WTC11 (cell line): Measurements from ENCODE around the gene TRIM58. TPM values are rescaled to one million over a fixed set of nuclear protein-coding genes. Genes with fewer than 3 reads are reported as not detected.

Experiments used
- ATAC-seq: fragments of 200-7000 bp; cut with Tn5 transposase; 2 replicates; pipeline ENCODE4 v1.10.0; 2021; ENCODE audit warnings: mild to moderate bottlenecking, moderate library complexity
- CTCF ChIA-PET: fragments of 300-600 bp; sonication (Branson Sonifier 250); formaldehyde crosslinking; loops from one replicate; lab custom pipeline; 2021; ENCODE audit warnings: antibody characterized with exemption; lab: Charles Lee
- POLR2A ChIA-PET: fragments of 350-600 bp; sonication (Branson Sonifier 250); formaldehyde crosslinking; loops from one replicate; lab custom pipeline; 2021; ENCODE audit warnings: antibody characterized with exemption; lab: Charles Lee
- DNase-seq: peaks from one replicate; pipeline ENCODE4 v3.0.0; 2021; ENCODE audit warnings: low spot score
- H3K27ac Mint-ChIP-seq: 2 replicates; pipeline ENCODE4 v1.8.0; 2021; ENCODE audit warnings: mixed read lengths
- H3K27me3 Mint-ChIP-seq: 2 replicates; pipeline ENCODE4 v1.8.0; 2021; ENCODE audit warnings: low read depth, mild to moderate bottlenecking, moderate library complexity, mixed read lengths
- H3K36me3 Mint-ChIP-seq: 2 replicates; pipeline ENCODE4 v1.8.0; 2021; ENCODE audit warnings: mixed read lengths
- H3K4me1 Mint-ChIP-seq: 2 replicates; pipeline ENCODE4 v1.8.0; 2022; ENCODE audit warnings: mixed read lengths
- H3K4me3 Mint-ChIP-seq: 2 replicates; pipeline ENCODE4 v1.8.0; 2021; ENCODE audit warnings: mild to moderate bottlenecking, moderate library complexity, mixed read lengths
- H3K9me3 Mint-ChIP-seq: 2 replicates; pipeline ENCODE4 v1.8.0; 2021; ENCODE audit warnings: mixed read lengths
- ETV6 ChIP-seq: sonication (generic); formaldehyde crosslinking; IDR thresholded peaks from 2 replicates; pipeline ENCODE4 v1.8.1; 2022; ENCODE audit warnings: mild to moderate bottlenecking, missing genetic modification reagents
- FOXK1 ChIP-seq: sonication (generic); formaldehyde crosslinking; IDR thresholded peaks from 2 replicates; pipeline ENCODE4 v1.8.0; 2022; ENCODE audit warnings: mild to moderate bottlenecking, moderate library complexity, missing genetic modification reagents
- IRF2 ChIP-seq: sonication (generic); formaldehyde crosslinking; IDR thresholded peaks from 2 replicates; pipeline ENCODE4 v1.8.0; 2022; ENCODE audit warnings: low read depth, missing genetic modification reagents, borderline replicate concordance
- JAZF1 ChIP-seq: fragments of 250-450 bp; sonication (Bioruptor Pico); IDR thresholded peaks from 2 replicates; pipeline ENCODE4 v1.9.0; 2021; ENCODE audit warnings: moderate library complexity, mild to moderate bottlenecking, inconsistent platforms
- MYBL2 ChIP-seq: sonication (generic); formaldehyde crosslinking; IDR thresholded peaks from 2 replicates; pipeline ENCODE4 v1.8.1; 2023; ENCODE audit warnings: mild to moderate bottlenecking, moderate library complexity, missing genetic modification reagents
- NR2C2 ChIP-seq: sonication (generic); formaldehyde crosslinking; IDR thresholded peaks from 2 replicates; pipeline ENCODE4 v1.8.0; 2022; ENCODE audit warnings: mild to moderate bottlenecking, missing genetic modification reagents
- RELA ChIP-seq: sonication (generic); formaldehyde crosslinking; IDR thresholded peaks from 2 replicates; pipeline ENCODE4 v1.8.1; 2022; ENCODE audit warnings: missing genetic modification reagents, mild to moderate bottlenecking, borderline replicate concordance
- SOX15 ChIP-seq: fragments of 250-450 bp; sonication (Bioruptor Pico); IDR thresholded peaks from 2 replicates; pipeline ENCODE4 v1.9.0; 2021; ENCODE audit warnings: mild to moderate bottlenecking
- SP1 ChIP-seq: sonication (generic); formaldehyde crosslinking; conservative IDR thresholded peaks from 2 replicates; pipeline ENCODE4 v1.8.1; 2022; ENCODE audit warnings: missing genetic modification reagents
- ZBTB21 ChIP-seq: sonication (generic); formaldehyde crosslinking; IDR thresholded peaks from 2 replicates; pipeline ENCODE4 v1.8.1; 2023; ENCODE audit warnings: mild to moderate bottlenecking, missing genetic modification reagents, borderline replicate concordance
- total RNA-seq: library from RNA; stranded (reverse); gene quantifications from 3 replicates; pipeline ENCODE4 v1.2.3, GENCODE V29; 2021
- TF ChIP-seq, protein P1 (sequence below): sonication (generic); formaldehyde crosslinking; IDR thresholded peaks from 2 replicates; pipeline ENCODE4 v1.8.0; 2022; ENCODE audit warnings: missing genetic modification reagents
- TF ChIP-seq, protein P2 (sequence below): sonication (generic); formaldehyde crosslinking; IDR thresholded peaks from 2 replicates; pipeline ENCODE4 v1.8.0; 2023; ENCODE audit warnings: mild to moderate bottlenecking, missing genetic modification reagents
- TF ChIP-seq, protein P3 (sequence below): fragments of 250-450 bp; sonication (Bioruptor Pico); IDR thresholded peaks from 2 replicates; pipeline ENCODE4 v1.9.0; 2021; ENCODE audit warnings: mild to moderate bottlenecking
- TF ChIP-seq, protein P4 (sequence below): sonication (generic); formaldehyde crosslinking; conservative IDR thresholded peaks from 2 replicates; pipeline ENCODE4 v1.8.1; 2022; ENCODE audit warnings: mild to moderate bottlenecking, missing genetic modification reagents
- TF ChIP-seq, protein P5 (sequence below): sonication (generic); formaldehyde crosslinking; IDR thresholded peaks from 2 replicates; pipeline ENCODE4 v1.8.1; 2022; ENCODE audit warnings: mild to moderate bottlenecking, missing genetic modification reagents, moderate library complexity, borderline replicate concordance
- TF ChIP-seq, protein P6 (sequence below): fragments of 250-450 bp; sonication (Bioruptor Pico); IDR thresholded peaks from 2 replicates; pipeline ENCODE4 v2.1.2; 2022; ENCODE audit warnings: mild to moderate bottlenecking, moderate library complexity
- TF ChIP-seq, protein P7 (sequence below): sonication (generic); formaldehyde crosslinking; IDR thresholded peaks from 2 replicates; pipeline ENCODE4 v1.8.0; 2022; ENCODE audit warnings: mild to moderate bottlenecking, missing genetic modification reagents

TRIM58 gene
- total RNA-seq, 1 experiment from 2014 or later: 1.0 TPM

DNA sequence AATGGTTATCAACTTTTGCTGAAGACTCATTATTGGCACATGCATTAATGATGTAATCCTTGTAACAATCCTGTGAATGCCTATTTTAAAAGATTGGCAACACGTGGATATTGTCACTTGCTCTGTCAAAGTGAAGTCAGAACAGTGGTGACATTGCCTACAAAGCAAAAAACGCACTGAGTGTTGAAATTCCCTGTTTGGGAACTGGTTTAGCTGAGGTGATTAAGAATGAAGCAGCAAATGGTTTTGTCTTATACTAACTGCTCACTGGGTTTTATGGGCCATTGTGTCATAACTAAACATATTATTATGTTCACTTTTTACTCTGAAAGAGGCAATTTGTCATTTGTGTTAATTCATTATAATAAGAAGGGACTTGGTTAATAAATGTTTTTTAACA, 44.4 kb upstream of the TRIM58 start:
- no peak for ATAC-seq

More for the DNA sequence above, 44.4 kb upstream of the TRIM58 start:
- Mint-ChIP-seq H3K9me3 (peaks cover 36% of the 10 kb centered on the region), H3K36me3 (0 out of 2 replicates have a peak, but pooled peaks cover 5% of the 10 kb centered on the region), H3K27me3 (no peaks in the 10 kb centered on the region), H3K4me3 (no peak overlapping the region), H3K27ac (no peak overlapping the region), H3K4me1 (no peaks in the 10 kb centered on the region)
- ChIA-PET CTCF (no interaction called here), POLR2A (no interaction called here)
- TF ChIP-seq, protein P1, sequence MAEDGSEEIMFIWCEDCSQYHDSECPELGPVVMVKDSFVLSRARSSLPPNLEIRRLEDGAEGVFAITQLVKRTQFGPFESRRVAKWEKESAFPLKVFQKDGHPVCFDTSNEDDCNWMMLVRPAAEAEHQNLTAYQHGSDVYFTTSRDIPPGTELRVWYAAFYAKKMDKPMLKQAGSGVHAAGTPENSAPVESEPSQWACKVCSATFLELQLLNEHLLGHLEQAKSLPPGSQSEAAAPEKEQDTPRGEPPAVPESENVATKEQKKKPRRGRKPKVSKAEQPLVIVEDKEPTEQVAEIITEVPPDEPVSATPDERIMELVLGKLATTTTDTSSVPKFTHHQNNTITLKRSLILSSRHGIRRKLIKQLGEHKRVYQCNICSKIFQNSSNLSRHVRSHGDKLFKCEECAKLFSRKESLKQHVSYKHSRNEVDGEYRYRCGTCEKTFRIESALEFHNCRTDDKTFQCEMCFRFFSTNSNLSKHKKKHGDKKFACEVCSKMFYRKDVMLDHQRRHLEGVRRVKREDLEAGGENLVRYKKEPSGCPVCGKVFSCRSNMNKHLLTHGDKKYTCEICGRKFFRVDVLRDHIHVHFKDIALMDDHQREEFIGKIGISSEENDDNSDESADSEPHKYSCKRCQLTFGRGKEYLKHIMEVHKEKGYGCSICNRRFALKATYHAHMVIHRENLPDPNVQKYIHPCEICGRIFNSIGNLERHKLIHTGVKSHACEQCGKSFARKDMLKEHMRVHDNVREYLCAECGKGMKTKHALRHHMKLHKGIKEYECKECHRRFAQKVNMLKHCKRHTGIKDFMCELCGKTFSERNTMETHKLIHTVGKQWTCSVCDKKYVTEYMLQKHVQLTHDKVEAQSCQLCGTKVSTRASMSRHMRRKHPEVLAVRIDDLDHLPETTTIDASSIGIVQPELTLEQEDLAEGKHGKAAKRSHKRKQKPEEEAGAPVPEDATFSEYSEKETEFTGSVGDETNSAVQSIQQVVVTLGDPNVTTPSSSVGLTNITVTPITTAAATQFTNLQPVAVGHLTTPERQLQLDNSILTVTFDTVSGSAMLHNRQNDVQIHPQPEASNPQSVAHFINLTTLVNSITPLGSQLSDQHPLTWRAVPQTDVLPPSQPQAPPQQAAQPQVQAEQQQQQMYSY: no peak
- TF ChIP-seq JAZF1 (CRISPR knock-in tag): no peak
- TF ChIP-seq, protein P2, sequence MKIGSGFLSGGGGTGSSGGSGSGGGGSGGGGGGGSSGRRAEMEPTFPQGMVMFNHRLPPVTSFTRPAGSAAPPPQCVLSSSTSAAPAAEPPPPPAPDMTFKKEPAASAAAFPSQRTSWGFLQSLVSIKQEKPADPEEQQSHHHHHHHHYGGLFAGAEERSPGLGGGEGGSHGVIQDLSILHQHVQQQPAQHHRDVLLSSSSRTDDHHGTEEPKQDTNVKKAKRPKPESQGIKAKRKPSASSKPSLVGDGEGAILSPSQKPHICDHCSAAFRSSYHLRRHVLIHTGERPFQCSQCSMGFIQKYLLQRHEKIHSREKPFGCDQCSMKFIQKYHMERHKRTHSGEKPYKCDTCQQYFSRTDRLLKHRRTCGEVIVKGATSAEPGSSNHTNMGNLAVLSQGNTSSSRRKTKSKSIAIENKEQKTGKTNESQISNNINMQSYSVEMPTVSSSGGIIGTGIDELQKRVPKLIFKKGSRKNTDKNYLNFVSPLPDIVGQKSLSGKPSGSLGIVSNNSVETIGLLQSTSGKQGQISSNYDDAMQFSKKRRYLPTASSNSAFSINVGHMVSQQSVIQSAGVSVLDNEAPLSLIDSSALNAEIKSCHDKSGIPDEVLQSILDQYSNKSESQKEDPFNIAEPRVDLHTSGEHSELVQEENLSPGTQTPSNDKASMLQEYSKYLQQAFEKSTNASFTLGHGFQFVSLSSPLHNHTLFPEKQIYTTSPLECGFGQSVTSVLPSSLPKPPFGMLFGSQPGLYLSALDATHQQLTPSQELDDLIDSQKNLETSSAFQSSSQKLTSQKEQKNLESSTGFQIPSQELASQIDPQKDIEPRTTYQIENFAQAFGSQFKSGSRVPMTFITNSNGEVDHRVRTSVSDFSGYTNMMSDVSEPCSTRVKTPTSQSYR (CRISPR knock-in tag): no peak
- no peak for TF ChIP-seq NR2C2
- TF ChIP-seq, protein P3, sequence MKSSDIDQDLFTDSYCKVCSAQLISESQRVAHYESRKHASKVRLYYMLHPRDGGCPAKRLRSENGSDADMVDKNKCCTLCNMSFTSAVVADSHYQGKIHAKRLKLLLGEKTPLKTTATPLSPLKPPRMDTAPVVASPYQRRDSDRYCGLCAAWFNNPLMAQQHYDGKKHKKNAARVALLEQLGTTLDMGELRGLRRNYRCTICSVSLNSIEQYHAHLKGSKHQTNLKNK (CRISPR knock-in tag): no peak
- TF ChIP-seq, protein P4, sequence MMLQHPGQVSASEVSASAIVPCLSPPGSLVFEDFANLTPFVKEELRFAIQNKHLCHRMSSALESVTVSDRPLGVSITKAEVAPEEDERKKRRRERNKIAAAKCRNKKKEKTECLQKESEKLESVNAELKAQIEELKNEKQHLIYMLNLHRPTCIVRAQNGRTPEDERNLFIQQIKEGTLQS: no peak
- TF ChIP-seq, protein P5, sequence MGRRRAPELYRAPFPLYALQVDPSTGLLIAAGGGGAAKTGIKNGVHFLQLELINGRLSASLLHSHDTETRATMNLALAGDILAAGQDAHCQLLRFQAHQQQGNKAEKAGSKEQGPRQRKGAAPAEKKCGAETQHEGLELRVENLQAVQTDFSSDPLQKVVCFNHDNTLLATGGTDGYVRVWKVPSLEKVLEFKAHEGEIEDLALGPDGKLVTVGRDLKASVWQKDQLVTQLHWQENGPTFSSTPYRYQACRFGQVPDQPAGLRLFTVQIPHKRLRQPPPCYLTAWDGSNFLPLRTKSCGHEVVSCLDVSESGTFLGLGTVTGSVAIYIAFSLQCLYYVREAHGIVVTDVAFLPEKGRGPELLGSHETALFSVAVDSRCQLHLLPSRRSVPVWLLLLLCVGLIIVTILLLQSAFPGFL (CRISPR knock-in tag): no peak
- TF ChIP-seq, protein P6, sequence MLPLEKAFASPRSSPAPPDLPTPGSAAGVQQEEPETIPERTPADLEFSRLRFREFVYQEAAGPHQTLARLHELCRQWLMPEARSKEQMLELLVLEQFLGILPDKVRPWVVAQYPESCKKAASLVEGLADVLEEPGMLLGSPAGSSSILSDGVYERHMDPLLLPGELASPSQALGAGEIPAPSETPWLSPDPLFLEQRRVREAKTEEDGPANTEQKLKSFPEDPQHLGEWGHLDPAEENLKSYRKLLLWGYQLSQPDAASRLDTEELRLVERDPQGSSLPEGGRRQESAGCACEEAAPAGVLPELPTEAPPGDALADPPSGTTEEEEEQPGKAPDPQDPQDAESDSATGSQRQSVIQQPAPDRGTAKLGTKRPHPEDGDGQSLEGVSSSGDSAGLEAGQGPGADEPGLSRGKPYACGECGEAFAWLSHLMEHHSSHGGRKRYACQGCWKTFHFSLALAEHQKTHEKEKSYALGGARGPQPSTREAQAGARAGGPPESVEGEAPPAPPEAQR (CRISPR knock-in tag): no peak
- TF ChIP-seq RELA (CRISPR knock-in tag): no peak
- no peak for TF ChIP-seq ETV6 (CRISPR knock-in tag)
- no peak for TF ChIP-seq SOX15
- TF ChIP-seq MYBL2: no peak
- no peak for TF ChIP-seq ZBTB21 (CRISPR knock-in tag)
- no peak for TF ChIP-seq FOXK1 (CRISPR knock-in tag)
- no peak for TF ChIP-seq IRF2 (CRISPR knock-in tag)
- no peak for TF ChIP-seq SP1
- TF ChIP-seq, protein P7, sequence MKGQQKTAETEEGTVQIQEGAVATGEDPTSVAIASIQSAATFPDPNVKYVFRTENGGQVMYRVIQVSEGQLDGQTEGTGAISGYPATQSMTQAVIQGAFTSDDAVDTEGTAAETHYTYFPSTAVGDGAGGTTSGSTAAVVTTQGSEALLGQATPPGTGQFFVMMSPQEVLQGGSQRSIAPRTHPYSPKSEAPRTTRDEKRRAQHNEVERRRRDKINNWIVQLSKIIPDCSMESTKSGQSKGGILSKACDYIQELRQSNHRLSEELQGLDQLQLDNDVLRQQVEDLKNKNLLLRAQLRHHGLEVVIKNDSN: no peak
- no peak for DNase-seq
